Sigmoid colon (tissue), 4 donors: ENCODE measurements around the gene MMP3.

Experiments used
- EP300 ChIP-seq, 4 donors: sonication (generic); formaldehyde crosslinking; IDR thresholded peaks; one replicate each; pipeline ENCODE4 v1.6.1; 2017; ENCODE audit warnings: antibody characterized with exemption in 4 of 4
- POLR2AphosphoS5 ChIP-seq, 4 donors: sonication (generic); formaldehyde crosslinking; IDR thresholded peaks; one replicate each; pipeline ENCODE4 v1.6.1; 2017; ENCODE audit warnings: antibody characterized with exemption in 4 of 4
- TF ChIP-seq, protein P1 (sequence below), 4 experiments: fragments of 450-650 bp in 3 of 4; fragments of 200-600 bp in 1 of 4; IDR thresholded peaks; one replicate each; pipeline ENCODE4 v1.5.1; 2016 to 2019; ENCODE audit warnings: antibody characterized with exemption in 4 of 4, mild to moderate bottlenecking in 3 of 4, moderate library complexity in 2 of 4

DNA sequence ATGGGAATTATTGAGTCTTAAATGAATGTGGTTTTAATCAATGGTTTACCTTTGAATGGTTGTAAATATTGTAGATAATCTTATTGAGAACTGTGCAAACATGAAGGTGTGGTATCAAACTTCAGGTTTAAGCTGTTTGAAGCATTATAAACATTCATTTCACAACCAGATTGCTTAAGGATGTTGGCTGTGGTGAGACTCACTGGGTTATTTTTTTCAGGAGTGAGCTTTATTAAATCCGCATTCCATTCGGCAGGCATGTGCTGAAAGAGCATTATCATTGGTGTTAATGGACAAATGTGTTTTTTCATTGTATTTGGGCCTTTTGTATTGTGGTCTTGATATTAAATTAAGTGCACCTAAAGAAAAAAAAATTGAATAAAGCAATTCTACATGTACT lies 9.7 kb downstream of the MMP3 start:
- TF ChIP-seq, protein P1, sequence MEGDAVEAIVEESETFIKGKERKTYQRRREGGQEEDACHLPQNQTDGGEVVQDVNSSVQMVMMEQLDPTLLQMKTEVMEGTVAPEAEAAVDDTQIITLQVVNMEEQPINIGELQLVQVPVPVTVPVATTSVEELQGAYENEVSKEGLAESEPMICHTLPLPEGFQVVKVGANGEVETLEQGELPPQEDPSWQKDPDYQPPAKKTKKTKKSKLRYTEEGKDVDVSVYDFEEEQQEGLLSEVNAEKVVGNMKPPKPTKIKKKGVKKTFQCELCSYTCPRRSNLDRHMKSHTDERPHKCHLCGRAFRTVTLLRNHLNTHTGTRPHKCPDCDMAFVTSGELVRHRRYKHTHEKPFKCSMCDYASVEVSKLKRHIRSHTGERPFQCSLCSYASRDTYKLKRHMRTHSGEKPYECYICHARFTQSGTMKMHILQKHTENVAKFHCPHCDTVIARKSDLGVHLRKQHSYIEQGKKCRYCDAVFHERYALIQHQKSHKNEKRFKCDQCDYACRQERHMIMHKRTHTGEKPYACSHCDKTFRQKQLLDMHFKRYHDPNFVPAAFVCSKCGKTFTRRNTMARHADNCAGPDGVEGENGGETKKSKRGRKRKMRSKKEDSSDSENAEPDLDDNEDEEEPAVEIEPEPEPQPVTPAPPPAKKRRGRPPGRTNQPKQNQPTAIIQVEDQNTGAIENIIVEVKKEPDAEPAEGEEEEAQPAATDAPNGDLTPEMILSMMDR (IDR thresholded peaks at IDR 0.05), result no peak
- TF ChIP-seq POLR2AphosphoS5 (IDR thresholded peaks at IDR 0.05) (no peak), EP300 (IDR thresholded peaks at IDR 0.05) (no peak)
